SK-N-SH (cell line): ENCODE measurements around the gene RASAL2. TPM values are rescaled to one million over a fixed set of nuclear protein-coding genes. Genes with fewer than 3 reads are reported as not detected.

ENCODE experiments used
- CTCF ChIA-PET: fragments of 300-600, 350-600 bp; formaldehyde crosslinking; extraction: SDS; loops from one replicate; lab custom pipeline; 2021; lab: Yijun Ruan, JAX
- POLR2A ChIA-PET: fragments of 350-600 bp; sonication (Branson Sonifier 250); formaldehyde crosslinking; extraction: SDS; loops from one replicate; lab custom pipeline; 2020; ENCODE audit warnings: antibody characterized with exemption, inconsistent platforms; lab: Yijun Ruan, JAX
- DNase-seq: peaks from one replicate; pipeline ENCODE4 v3.0.0; 2012
- H2AFZ ChIP-seq: fragments of 200-600 bp; sonication (generic); 2 replicates; pipeline ENCODE4 v1.8.1; 2016; ENCODE audit warnings: antibody characterized with exemption, mild to moderate bottlenecking, low read depth
- H3F3A ChIP-seq: fragments of 200-600 bp; sonication (generic); replicated peaks from 2 replicates; pipeline ENCODE3; 2016; ENCODE audit warnings: antibody characterized with exemption, mild to moderate bottlenecking; ENCODE audit not compliant: insufficient read depth
- H3K27ac ChIP-seq, 2 experiments: fragments of 200-500 bp in 1 of 2; fragments of 200-600 bp in 1 of 2; sonication (Bioruptor generic) in 1 of 2; sonication (generic), shearing (Covaris generic) in 1 of 2; 2 replicates each; pipeline versions ENCODE4 v1.5.1 to v1.6.1; 2014 to 2016; ENCODE audit warnings: low read depth in 2 of 2, inconsistent platforms in 1 of 2, low read length in 1 of 2, mild to moderate bottlenecking in 1 of 2, mixed read lengths in 1 of 2
- H3K27me3 ChIP-seq: fragments of 200-600 bp; sonication (generic), shearing (Covaris generic); 2 replicates; pipeline ENCODE4 v1.6.1; 2016; ENCODE audit warnings: mixed run types; ENCODE audit not compliant: insufficient read depth
- H3K36me3 ChIP-seq, 2 experiments: fragments of 200-500 bp in 1 of 2; fragments of 200-600 bp in 1 of 2; sonication (Bioruptor generic) in 1 of 2; sonication (generic) in 1 of 2; replicated peaks in 1 of 2; 2 replicates each; pipeline versions ENCODE3 to v1.5.1; 2014 to 2016; ENCODE audit warnings: low read length in 1 of 2, mild to moderate bottlenecking in 1 of 2; ENCODE audit not compliant: insufficient read depth in 2 of 2, control insufficient read depth in 1 of 2
- H3K4me1 ChIP-seq, 2 experiments: fragments of 200-500 bp in 1 of 2; fragments of 200-600 bp in 1 of 2; sonication (Bioruptor generic) in 1 of 2; sonication (generic), shearing (Covaris generic) in 1 of 2; 2 replicates each; pipeline versions ENCODE4 v1.5.1 to v1.6.1; 2014 to 2016; ENCODE audit warnings: low read depth in 1 of 2, low read length in 1 of 2, mixed run types in 1 of 2; ENCODE audit not compliant: insufficient read depth in 2 of 2, control insufficient read depth in 1 of 2
- H3K4me2 ChIP-seq: fragments of 200-600 bp; sonication (generic), shearing (Covaris generic); 2 replicates; pipeline ENCODE4 v1.6.1; 2017; ENCODE audit warnings: mixed run types
- H3K4me3 ChIP-seq, 2 experiments: fragments of 200-500 bp in 1 of 2; fragments of 200-600 bp in 1 of 2; sonication (Bioruptor generic) in 1 of 2; sonication (generic), shearing (Covaris generic) in 1 of 2; 2 replicates each; pipeline versions ENCODE4 v1.5.1 to v1.8.1; 2014 to 2016; ENCODE audit warnings: low read depth in 2 of 2, inconsistent platforms in 1 of 2, low read length in 1 of 2, mild to moderate bottlenecking in 1 of 2, mixed read lengths in 1 of 2, moderate library complexity in 1 of 2
- H3K79me2 ChIP-seq: fragments of 200-600 bp; sonication (generic); 2 replicates; pipeline ENCODE4 v1.8.1; 2017; ENCODE audit warnings: mild to moderate bottlenecking; ENCODE audit not compliant: insufficient read depth
- H3K9ac ChIP-seq: fragments of 200-600 bp; sonication (generic); 2 replicates; pipeline ENCODE4 v1.6.1; 2017; ENCODE audit warnings: mixed run types
- H3K9me2 ChIP-seq: fragments of 200-600 bp; sonication (generic); 2 replicates; pipeline ENCODE4 v1.6.1; 2017; ENCODE audit warnings: mixed run types
- H3K9me3 ChIP-seq: fragments of 200-600 bp; sonication (generic); 2 replicates; pipeline ENCODE4 v1.6.1; 2017; ENCODE audit warnings: mixed run types, mild to moderate bottlenecking, moderate library complexity
- H4K20me1 ChIP-seq: fragments of 200-600 bp; sonication (generic); 2 replicates; pipeline ENCODE4 v1.6.1; 2017; ENCODE audit warnings: mild to moderate bottlenecking, mixed run types; ENCODE audit not compliant: insufficient read depth
- CHD2 ChIP-seq: fragments of 150-350 bp; IDR thresholded peaks from 2 replicates; pipeline ENCODE4 v1.6.1; 2018; ENCODE audit warnings: low read length; ENCODE audit not compliant: partially characterized antibody
- ELF1 ChIP-seq: IDR thresholded peaks from 2 replicates; pipeline ENCODE4 v1.4.0; 2012
- FOSL2 ChIP-seq: IDR thresholded peaks from 2 replicates; pipeline ENCODE4 v1.4.0; 2012; ENCODE audit warnings: low read depth, mild to moderate bottlenecking, moderate library complexity, borderline replicate concordance
- JUND ChIP-seq: IDR thresholded peaks from 2 replicates; pipeline ENCODE4 v1.4.0; 2012
- MXI1 ChIP-seq: IDR thresholded peaks from 2 replicates; pipeline ENCODE4 v1.6.1; 2012; ENCODE audit warnings: mild to moderate bottlenecking, low read depth, low read length, improper control_type of control experiment
- RAD21 ChIP-seq: IDR thresholded peaks from 2 replicates; pipeline ENCODE4 v1.6.1; 2012; ENCODE audit warnings: mild to moderate bottlenecking, low read length
- RCOR1 ChIP-seq: fragments of 150-350 bp; IDR thresholded peaks from 2 replicates; pipeline ENCODE4 v1.6.1; 2017; ENCODE audit warnings: antibody characterized with exemption, low read length
- TAF1 ChIP-seq: IDR thresholded peaks from 2 replicates; pipeline ENCODE4 v1.6.1; 2012; ENCODE audit warnings: low read depth, mild to moderate bottlenecking, low read length, moderate library complexity, borderline replicate concordance
- TCF12 ChIP-seq: IDR thresholded peaks from 2 replicates; pipeline ENCODE4 v1.4.0; 2012
- ZBTB33 ChIP-seq: IDR thresholded peaks from 2 replicates; pipeline ENCODE4 v1.4.0; 2012; ENCODE audit warnings: low read depth, borderline replicate concordance
- WGBS: methylation state at CpG from one replicate; pipeline ENCODE4 v1.1.6; 2017; ENCODE audit warnings: low lambda C conversion rate; 5-methylcytosine and 5-hydroxymethylcytosine counted together
- polyA plus RNA-seq, 3 experiments: library from polyadenylated mRNA; depleted of rRNA; stranded (reverse); fragments of >200 nt; gene quantifications; 2 replicates each; pipeline ENCODE4 v1.2.3, GENCODE V29; 2012
- TF ChIP-seq, protein P1 (sequence below): IDR thresholded peaks from 2 replicates; pipeline ENCODE4 v1.6.1; 2012; ENCODE audit warnings: mild to moderate bottlenecking, low read depth, low read length, moderate library complexity
- TF ChIP-seq, protein P2 (sequence below): IDR thresholded peaks from 2 replicates; pipeline ENCODE4 v1.4.0; 2012; ENCODE audit warnings: low read depth

The RASAL2 gene
- polyA plus RNA-seq, 1 of the 3 experiments (the other 2 are of a cell fraction) = 6.9 TPM

DNA sequence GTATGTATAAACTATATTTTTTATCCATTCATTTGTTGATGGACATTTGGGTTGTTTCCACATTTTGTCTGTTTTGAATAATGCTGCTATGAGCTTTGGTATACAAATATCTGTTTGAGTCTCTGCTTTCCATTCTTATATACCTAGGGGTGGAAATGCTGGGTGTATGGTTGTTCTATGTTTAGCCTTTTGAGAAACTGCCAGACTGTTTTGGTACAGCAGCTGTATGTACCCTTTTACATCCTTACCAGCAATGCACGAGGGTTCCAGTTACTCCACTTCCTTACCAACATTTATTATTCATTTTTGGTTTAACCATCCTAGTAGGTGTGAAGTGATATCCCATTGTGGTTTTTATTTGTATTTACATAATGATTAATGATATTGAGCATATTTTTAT lies 13.9 kb downstream of the RASAL2 start:
- Histone ChIP-seq H3K4me1 (peaks cover 0 to 16% of the 10 kb centered on the region in 2 experiments; a peak in 2 of 4 replicates), H3K9ac (no peak overlapping the region), H4K20me1 (no peaks in the 10 kb centered on the region)
- WGBS = 83% methylated on average over 1 of the region's 1 CpG
- POLR2A ChIA-PET = no interaction called here
- TF ChIP-seq, protein P1, sequence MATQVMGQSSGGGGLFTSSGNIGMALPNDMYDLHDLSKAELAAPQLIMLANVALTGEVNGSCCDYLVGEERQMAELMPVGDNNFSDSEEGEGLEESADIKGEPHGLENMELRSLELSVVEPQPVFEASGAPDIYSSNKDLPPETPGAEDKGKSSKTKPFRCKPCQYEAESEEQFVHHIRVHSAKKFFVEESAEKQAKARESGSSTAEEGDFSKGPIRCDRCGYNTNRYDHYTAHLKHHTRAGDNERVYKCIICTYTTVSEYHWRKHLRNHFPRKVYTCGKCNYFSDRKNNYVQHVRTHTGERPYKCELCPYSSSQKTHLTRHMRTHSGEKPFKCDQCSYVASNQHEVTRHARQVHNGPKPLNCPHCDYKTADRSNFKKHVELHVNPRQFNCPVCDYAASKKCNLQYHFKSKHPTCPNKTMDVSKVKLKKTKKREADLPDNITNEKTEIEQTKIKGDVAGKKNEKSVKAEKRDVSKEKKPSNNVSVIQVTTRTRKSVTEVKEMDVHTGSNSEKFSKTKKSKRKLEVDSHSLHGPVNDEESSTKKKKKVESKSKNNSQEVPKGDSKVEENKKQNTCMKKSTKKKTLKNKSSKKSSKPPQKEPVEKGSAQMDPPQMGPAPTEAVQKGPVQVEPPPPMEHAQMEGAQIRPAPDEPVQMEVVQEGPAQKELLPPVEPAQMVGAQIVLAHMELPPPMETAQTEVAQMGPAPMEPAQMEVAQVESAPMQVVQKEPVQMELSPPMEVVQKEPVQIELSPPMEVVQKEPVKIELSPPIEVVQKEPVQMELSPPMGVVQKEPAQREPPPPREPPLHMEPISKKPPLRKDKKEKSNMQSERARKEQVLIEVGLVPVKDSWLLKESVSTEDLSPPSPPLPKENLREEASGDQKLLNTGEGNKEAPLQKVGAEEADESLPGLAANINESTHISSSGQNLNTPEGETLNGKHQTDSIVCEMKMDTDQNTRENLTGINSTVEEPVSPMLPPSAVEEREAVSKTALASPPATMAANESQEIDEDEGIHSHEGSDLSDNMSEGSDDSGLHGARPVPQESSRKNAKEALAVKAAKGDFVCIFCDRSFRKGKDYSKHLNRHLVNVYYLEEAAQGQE = no peak
- TF ChIP-seq RAD21 (no peak), TAF1 (no peak), MXI1 (no peak), ELF1 (no peak), CHD2 (no peak), RCOR1 (no peak), FOSL2 (no peak)
- TF ChIP-seq, protein P2, sequence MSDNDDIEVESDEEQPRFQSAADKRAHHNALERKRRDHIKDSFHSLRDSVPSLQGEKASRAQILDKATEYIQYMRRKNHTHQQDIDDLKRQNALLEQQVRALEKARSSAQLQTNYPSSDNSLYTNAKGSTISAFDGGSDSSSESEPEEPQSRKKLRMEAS = no peak
- TF ChIP-seq, all 33 proteins: peak for 0
- H3K36me3 ChIP-seq = no peaks in the 10 kb centered on the region
- no peak overlapping the region for H3K4me2 ChIP-seq
- H3K9me3 ChIP-seq = no peaks in the 10 kb centered on the region
- CTCF ChIA-PET = interaction anchor here (1.1 kb wide), 1 partner anchor 18 kb away, joined by 3 read pairs; no protein-coding TSS in a partner anchor
- H3K9me2 ChIP-seq = no peaks in the 10 kb centered on the region
- H3K79me2 ChIP-seq = peaks cover 92% of the 10 kb centered on the region
- no peak overlapping the region for H3K4me3 ChIP-seq
- DNase-seq = no peak
- no peaks in the 10 kb centered on the region for H3F3A ChIP-seq
- H2AFZ ChIP-seq = no peak overlapping the region
- H3K27me3 ChIP-seq = no peaks in the 10 kb centered on the region
- H3K27ac ChIP-seq = no peak overlapping the region

GRCh38 chr1:178109348-178110143 lies 15.6 kb downstream of the RASAL2 start:
- POLR2A ChIA-PET = no interaction called here

More at GRCh38 chr1:178109348-178110143, 15.6 kb downstream of the RASAL2 start:
- peak overlapping the region; percentile 28 for H3K4me2 ChIP-seq
- H4K20me1 ChIP-seq = no peaks in the 10 kb centered on the region
- H3K27ac ChIP-seq = peak overlapping the region; percentile 2 to 46; a peak in 3 of 4 replicates
- H3K9me3 ChIP-seq = no peaks in the 10 kb centered on the region
- CTCF ChIA-PET = interaction anchor here (0.5 to 1.3 kb wide), 3 partner anchors 16 to 46 kb away, joined by 3 read pairs; partner anchors contain the start of gene RASAL2
- peaks cover 91% of the 10 kb centered on the region for H3K79me2 ChIP-seq
- 73% methylated on average over 5 of the region's 5 CpGs for WGBS
- no peaks in the 10 kb centered on the region for H3F3A ChIP-seq
- no peak for DNase-seq
- TF ChIP-seq CHD2 (no peak), ZBTB33 (no peak), FOSL2 (peak; percentile 68), TCF12 (0 out of 2 replicates have a peak, but pooled peaks have one; percentile 10), JUND (peak; percentile 42; the same call in 1 of the 2 replicates)
- TF ChIP-seq, all 33 proteins: peak for 3
- no peaks in the 10 kb centered on the region for H3K9me2 ChIP-seq
- no peaks in the 10 kb centered on the region for H3K36me3 ChIP-seq
- H2AFZ ChIP-seq = no peak overlapping the region
- H3K9ac ChIP-seq = no peak overlapping the region; the same call in 1 of the 2 replicates
- no peak overlapping the region for H3K4me3 ChIP-seq
- H3K4me1 ChIP-seq = peaks cover 0 to 16% of the 10 kb centered on the region in 2 experiments; a peak in 2 of 4 replicates
- H3K27me3 ChIP-seq = no peaks in the 10 kb centered on the region
